ENCODE measurements around the gene COMT.
A peak's percentile ranks its signal among the peaks of the same experiment; 100 is the strongest.

Gene COMT

GRCh38 chr22:20014526-20015186 lies 73.1 kb downstream of the COMT start:
- no peak for DNase-seq

DNA sequence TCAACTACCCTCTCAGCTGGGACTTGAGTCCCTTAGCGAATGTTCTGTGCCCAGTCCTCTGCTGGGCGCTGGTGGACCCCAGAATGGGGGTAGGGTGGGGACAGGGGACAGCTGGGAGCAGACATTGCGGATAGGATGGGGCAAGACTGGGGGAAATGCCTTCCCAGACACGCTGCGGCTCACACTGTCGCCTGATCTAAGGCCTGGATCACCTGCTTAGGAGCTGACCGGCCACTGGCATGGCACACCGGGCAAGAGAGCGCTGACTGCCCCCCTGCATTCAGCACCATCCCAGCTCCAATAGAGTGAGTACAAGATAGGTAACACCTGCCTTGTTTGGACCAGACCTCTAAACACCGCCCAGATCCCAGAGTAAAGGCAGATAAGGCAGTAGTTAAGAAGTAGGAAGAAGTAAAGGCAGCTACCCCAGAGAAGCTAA lies 73.6 kb downstream of the COMT start:
- no peak for DNase-seq

GRCh38 chr22:20015971-20016733 lies 74.6 kb downstream of the COMT start:
- no peak for DNase-seq

- peak; percentile 56 to 81 for DNase-seq
Measured at GRCh38 chr22:20016734-20017621, 75.4 kb downstream of the COMT start, which contains the start of gene ARVCF. ARVCF (minus strand) TSS chr22:20016823; CDS start chr22:19990794, 26,029 bp downstream.

DNA sequence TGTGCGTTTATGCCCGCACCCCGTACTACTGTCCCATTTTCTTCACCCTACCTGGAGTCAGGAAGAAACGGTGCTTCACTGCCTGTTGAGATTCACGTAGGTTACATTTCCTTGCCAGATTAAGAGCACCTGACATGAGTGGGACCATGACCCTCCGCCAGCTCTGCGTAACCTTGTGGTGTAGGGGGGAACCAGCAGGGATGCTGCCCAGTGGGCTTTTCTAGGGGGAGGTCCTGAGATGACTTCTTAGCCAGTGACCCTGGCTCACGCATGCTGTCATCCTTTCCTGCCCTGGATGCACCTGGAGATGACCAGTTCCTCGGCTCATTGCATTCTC lies 76.0 kb downstream of the COMT start:
- no peak for DNase-seq

DNA sequence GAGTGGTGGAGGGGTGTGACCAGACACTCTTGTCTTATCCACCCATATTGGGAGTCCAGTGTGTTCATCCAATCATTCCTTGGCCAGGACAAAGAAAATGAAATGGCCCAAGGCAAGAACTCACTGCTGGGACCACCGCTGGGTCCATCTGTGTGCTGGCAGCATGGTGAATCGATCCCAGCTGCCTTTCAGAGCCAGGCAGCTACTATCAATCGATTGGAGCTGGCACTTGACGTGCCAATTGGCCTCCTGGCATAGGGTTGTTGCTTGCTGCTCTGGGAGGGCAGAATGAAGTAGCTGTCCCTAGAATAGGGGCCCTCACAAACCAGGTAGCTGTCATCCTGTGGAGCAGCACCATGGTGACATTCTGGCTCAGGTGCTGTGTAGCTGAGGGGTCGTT lies 76.4 kb downstream of the COMT start:
- DNase-seq, result no peak
